Fibroblast of skin of left biceps (primary cell): Measurements from ENCODE around the gene RAB11FIP3.

Experiments
- DNase-seq, 2 experiments: peaks; one replicate each; pipeline ENCODE4 v3.0.0-alpha.2; 2013; ENCODE audit warnings: low read depth in 2 of 2

The RAB11FIP3 gene

DNA sequence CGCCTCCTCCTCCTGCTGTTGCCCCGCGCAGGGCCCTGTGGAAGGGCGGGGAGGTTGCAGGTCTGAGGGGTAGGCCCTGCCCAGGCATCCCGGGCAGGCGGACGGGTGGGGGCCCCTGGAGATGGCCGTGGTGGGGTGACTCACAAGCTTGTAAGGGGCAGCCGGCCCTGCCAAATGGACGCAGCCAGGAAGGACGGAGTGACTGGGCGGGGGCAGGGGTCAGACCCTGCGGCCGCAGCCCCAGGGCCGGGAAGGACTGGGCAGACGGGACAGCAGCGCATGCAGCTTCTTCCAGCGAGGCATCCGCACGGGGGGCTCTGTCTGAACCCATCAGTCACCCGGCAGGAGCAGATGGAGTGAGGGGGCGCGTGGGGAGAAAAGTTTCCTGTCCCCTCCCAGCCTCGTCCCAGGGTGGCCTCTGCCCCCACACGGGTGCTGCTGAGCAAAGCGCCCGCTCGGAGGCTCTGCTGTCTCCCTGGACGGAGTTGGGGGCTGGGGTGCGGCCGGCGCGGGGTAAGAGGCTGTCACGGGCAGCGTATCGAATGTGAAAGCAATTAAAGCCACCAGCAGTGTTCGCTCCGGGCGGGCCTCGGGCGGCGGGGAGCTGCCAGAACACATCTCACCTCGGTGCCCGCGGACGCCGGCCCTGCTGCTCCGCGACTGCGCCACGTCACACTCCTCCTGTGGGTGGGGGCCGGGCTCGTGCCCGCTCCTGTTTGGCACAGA is 129.4 kb downstream of the RAB11FIP3 start:
- no peak for DNase-seq

GRCh38 chr16:555528-556473 is 130.4 kb downstream of the RAB11FIP3 start:
- no peak for DNase-seq

- DNase-seq = no peak
Observed at GRCh38 chr16:556474-557173, 131.2 kb downstream of the RAB11FIP3 start.

DNA sequence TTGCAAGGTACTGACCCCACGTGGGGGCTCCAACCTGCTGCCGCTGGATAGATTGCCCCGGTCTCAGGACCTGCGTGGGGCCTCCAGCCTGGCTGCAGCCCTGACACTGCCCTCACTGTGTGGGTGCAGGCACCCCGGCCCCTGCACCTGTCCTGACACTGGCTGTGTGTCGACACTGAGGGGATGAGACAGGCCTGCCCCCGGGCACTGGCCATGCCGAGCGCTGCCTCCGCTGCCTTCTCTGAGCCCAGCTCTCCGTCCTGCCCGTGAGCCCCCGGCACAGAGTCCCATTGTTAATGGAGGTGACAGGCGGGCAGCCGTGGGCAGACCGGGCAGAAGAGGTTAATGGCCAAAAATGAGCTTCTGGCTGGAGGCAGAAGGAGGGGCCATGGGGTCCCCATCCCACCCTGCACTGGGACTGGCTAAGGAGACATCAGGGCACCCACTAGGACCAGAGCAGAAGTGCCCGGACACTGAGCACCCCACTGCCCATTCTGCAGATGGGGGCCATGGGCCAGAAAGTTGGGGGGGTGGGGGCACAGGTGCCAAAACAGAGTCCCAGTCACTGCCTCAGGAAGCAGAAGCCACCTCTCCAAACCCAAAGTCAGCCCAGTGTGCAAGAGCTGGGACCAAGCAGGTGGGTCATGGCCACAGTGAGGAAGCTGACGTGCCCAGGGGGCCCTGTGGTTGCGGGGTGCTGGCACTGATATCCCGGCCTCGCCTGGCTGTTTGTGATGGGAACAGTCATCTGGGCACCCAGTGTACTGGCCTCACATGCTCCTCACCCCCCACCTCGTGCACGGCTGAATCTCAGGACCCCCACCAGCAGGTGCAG is 132.2 kb downstream of the RAB11FIP3 start:
- no peak for DNase-seq

GRCh38 chr16:558298-559020 is 133.0 kb downstream of the RAB11FIP3 start:
- no peak for DNase-seq

- DNase-seq = no peak
Observed at GRCh38 chr16:559021-559380, 133.6 kb downstream of the RAB11FIP3 start.

GRCh38 chr16:559411-560203 is 134.2 kb downstream of the RAB11FIP3 start:
- DNase-seq = no peak

- no peak for DNase-seq
Observed at GRCh38 chr16:560204-560700, 134.8 kb downstream of the RAB11FIP3 start, which contains the start of gene PRR35. Gene PRR35 (plus strand): TSS chr16:560394. CDS start chr16:563295, 2,901 bp downstream.

DNA sequence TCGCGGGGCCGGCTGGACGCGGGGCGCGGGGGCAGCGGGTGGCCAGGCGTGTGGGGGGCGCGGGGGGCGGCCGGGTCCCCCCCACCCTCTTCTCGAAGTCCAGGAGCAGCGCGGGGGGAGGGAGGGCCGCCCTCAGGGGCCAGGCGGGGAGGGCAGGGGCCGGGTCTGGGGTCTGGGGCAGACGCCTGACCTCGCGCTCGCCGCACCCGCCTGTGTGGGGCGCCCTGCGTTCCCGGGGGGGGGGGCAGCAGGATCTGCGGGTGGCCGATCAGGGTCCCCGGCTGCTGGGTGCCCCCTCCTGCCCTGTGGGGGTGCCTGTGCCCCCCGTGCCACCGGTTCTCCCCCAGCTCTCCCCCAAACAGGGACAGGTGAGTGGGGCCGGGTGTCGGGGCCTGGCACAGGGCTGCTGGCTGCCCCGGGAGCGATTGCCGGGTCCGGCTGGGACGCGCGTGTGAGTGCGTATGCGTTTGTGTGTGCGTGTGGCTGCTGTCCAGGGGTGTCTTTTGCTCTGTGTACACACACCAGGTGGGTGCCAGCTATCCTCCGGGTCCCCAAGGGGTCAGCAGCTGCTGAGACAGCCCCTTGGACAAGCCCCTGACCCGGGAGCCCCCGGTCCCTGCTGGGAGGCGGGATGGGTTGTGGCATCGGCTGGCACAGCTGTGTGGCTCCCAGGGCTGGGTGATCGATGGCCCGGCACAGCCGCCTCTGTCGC is 135.4 kb downstream of the RAB11FIP3 start:
- DNase-seq = no peak

DNA sequence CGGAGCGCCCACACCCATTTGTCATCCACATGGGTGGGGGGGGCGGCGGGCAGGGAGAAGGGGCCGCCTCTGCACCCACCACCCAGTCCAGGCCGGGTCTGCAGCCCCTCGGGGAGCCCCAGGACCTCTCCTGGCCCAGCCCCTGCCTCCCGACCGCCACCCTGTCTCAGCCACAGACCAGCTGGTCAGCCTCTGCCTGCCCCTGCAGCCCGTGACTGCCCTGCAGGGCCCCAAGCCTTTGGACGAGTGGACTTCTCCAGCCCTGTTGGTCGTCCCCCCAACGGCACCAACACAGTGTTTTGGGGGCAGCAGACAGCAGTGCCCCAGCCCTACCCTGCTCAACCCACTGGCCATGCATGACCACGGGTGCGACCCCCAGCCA is 136.0 kb downstream of the RAB11FIP3 start:
- no peak for DNase-seq

GRCh38 chr16:561957-562938 is 136.8 kb downstream of the RAB11FIP3 start:
- DNase-seq = no peak

DNA sequence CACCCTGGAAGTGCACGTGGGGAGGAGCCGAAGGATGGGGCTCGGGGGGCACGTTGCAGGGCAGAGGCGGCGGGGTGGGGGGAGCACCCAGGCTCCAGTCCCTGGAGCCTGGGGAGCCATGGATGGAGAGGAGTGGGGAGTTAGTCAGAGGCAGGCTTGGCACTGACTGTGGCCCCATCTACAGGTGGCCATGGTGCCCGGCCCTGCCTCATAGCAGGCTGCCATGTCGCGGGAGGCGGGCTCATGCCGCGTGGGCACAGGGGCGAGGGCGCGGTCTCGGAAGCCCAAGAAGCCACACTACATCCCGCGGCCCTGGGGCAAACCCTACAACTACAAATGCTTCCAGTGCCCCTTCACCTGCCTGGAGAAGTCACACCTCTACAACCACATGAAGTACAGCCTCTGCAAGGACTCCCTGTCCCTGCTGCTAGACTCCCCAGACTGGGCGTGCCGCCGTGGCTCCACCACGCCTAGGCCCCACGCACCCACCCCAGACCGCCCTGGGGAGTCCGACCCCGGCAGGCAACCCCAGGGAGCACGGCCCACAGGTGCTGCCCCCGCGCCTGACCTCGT is 137.7 kb downstream of the RAB11FIP3 start:
- no peak for DNase-seq

DNA sequence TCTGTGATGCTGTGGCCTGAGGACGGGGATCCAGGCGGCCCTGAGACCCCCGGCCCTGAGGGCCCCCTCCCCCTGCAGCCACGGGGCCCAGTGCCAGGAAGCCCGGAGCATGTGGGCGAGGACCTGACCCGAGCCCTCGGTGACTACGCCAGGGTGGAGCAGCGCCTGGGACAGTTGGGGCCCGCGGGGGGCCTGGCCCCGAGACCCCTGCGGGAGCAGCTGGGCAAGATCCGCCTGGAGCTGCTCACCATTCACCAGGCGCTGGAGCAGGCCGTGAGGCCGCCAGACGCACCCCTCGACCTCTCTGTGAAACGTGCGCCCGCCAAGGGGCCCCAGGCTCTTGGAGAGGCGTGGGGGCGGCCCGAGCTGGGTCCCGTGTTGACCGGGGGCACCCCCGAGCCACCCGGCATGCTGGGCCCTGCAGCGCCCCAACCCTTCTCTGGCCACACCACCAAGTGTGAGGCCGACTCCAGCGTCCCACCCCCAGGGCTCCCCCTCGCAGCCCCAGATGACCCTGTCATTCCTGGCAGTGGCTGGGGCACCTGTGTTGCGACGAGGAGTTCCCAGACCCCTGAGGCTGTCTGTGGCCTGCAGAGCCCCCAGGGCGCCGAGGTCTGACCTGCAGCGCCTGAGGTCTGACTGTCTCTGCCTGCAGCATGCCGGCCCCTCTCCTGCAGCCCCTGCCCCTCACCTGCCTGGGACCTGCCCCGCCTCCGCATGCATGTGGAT is 139.4 kb downstream of the RAB11FIP3 start:
- DNase-seq = no peak

- DNase-seq = no peak
Observed at GRCh38 chr16:565419-566330, 140.2 kb downstream of the RAB11FIP3 start.

- no peak for DNase-seq
Observed at GRCh38 chr16:566475-567372, 141.3 kb downstream of the RAB11FIP3 start, which contains the start of gene NHLRC4. Gene NHLRC4 (plus strand): TSS chr16:567005. CDS start chr16:568048, 1,043 bp downstream.
